Measurements from ENCODE around the gene SUN1. TPM values are rescaled to one million over a fixed set of nuclear protein-coding genes. Genes with fewer than 3 reads are reported as not detected.

The SUN1 gene
- total RNA-seq, 1 experiment from 2014 or later: 181 TPM

DNA sequence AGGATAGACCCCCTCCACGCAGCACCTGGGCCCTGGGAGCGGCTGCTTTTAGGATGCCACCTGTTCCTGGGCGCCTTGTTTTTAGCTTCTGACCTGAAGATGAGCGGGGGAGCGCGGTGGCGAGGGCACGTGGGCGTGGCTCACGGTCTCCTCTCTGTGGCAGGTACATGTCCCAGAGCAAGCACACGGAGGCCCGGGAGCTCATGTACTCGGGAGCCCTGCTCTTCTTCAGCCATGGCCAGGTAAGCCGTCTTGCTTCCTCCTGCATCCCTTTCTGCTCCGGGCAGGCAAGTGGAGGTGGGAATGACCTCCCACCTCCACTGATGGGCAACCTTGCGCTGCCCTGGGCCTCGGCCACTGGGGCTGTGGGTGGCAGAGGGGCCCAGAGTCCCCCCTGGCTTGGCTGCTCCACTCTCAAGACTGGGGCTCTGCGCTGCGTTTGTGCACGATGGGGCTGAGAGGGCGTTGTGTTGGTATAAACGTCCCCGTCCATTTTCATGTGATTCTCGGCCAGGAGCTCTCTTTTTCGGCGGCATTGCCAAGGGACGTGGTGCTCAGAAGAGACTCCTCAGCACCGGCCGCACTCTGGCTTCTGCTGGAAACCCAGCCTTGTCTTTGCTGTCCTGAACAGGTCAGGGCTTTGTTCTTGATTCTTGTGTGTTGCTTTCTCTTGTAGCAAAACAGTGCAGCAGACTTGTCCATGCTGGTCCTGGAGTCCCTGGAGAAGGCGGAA lies 53.8 kb downstream of the SUN1 start:
- Histone ChIP-seq H3K79me2 (ENCODE audit: insufficient read depth, low read length) (peaks cover 85% of the 10 kb centered on the region), H3K9me3 (ENCODE audit: control insufficient read depth in 1 of 2, insufficient read depth in 1 of 2, low read depth in 1 of 2, low read length in 2 of 2) (no peaks in the 10 kb centered on the region), H3K9ac (ENCODE audit: low read length) (no peak overlapping the region), H3K4me3 (replicated peaks in 1 of 2; ENCODE audit: low read depth in 1 of 2, low read length in 2 of 2) (no peak overlapping the region), H3K4me1 (ENCODE audit: control insufficient read depth in 1 of 2, insufficient read depth in 2 of 2, low read length in 2 of 2) (no peaks in the 10 kb centered on the region), H3K36me3 (ENCODE audit: control insufficient read depth in 1 of 2, insufficient read depth in 2 of 2, low read length in 2 of 2) (peaks cover 3 to 10% of the 10 kb centered on the region in 2 experiments; a peak in 2 of 4 replicates), H3K27me3 (ENCODE audit: insufficient read depth, low read length) (no peaks in the 10 kb centered on the region), H3K9me2 (ENCODE audit: insufficient read depth) (no peaks in the 10 kb centered on the region), H3K4me2 (ENCODE audit: low read length) (no peak overlapping the region), H4K20me1 (ENCODE audit: insufficient read depth) (no peaks in the 10 kb centered on the region), H2AFZ (ENCODE audit: low read depth, low read length, poor library complexity, severe bottlenecking) (no peak overlapping the region), H3K27ac (ENCODE audit: low read depth, low read length) (no peak overlapping the region)
- intact Hi-C loops (cut with micrococcal nuclease): no loop called here
- ATAC-seq (no peak), DNase-seq (ENCODE audit: low read depth, low spot score) (no peak)
- POLR2A ChIA-PET: no interaction called here
- RAD21 ChIA-PET (ENCODE audit: low non-redundant PET in 1 of 2, low total read pairs in 2 of 2, uncharacterized antibody in 2 of 2, unreplicated experiment in 2 of 2): no interaction called here
- TF ChIP-seq CEBPB (IDR thresholded peaks at IDR 0.05; ENCODE audit: low read depth) (no peak), POLR2A (IDR thresholded peaks at IDR 0.05; ENCODE audit: borderline replicate concordance, extremely low read depth, insufficient read depth, insufficient read length) (no peak), FOSL1 (IDR thresholded peaks at IDR 0.05; ENCODE audit: low read depth) (no peak), MAX (IDR thresholded peaks at IDR 0.05) (no peak), CBX3 (IDR thresholded peaks at IDR 0.05; ENCODE audit: low read depth) (no peak), JUND (IDR thresholded peaks at IDR 0.05) (no peak), CTCF (IDR thresholded peaks at IDR 0.05 in 2 of 3, conservative IDR thresholded peaks at IDR 0.05 in 1 of 3; ENCODE audit: borderline replicate concordance in 1 of 3, insufficient read depth in 1 of 3, low read depth in 2 of 3, low read length in 2 of 3) (no peak), TCF7L2 (IDR thresholded peaks at IDR 0.05; ENCODE audit: borderline replicate concordance, extremely low read depth, insufficient read depth, insufficient read length) (no peak), SP1 (IDR thresholded peaks at IDR 0.05; ENCODE audit: low read depth) (no peak), ZNF274 (IDR thresholded peaks at IDR 0.05; ENCODE audit: low read depth, low read length) (no peak), ELF1 (IDR thresholded peaks at IDR 0.05; ENCODE audit: borderline replicate concordance, low read depth) (no peak), POLR2AphosphoS5 (IDR thresholded peaks at IDR 0.05; ENCODE audit: low read depth, low read length) (no peak), EZH2phosphoT487 (IDR thresholded peaks at IDR 0.05; ENCODE audit: borderline replicate concordance) (no peak), EZH2 (IDR thresholded peaks at IDR 0.05) (no peak), EGR1 (IDR thresholded peaks at IDR 0.05; ENCODE audit: low read depth) (no peak), SRF (IDR thresholded peaks at IDR 0.05; ENCODE audit: low read depth) (no peak), RAD21 (IDR thresholded peaks at IDR 0.05; ENCODE audit: low read depth) (no peak)
- TF ChIP-seq, protein P1, sequence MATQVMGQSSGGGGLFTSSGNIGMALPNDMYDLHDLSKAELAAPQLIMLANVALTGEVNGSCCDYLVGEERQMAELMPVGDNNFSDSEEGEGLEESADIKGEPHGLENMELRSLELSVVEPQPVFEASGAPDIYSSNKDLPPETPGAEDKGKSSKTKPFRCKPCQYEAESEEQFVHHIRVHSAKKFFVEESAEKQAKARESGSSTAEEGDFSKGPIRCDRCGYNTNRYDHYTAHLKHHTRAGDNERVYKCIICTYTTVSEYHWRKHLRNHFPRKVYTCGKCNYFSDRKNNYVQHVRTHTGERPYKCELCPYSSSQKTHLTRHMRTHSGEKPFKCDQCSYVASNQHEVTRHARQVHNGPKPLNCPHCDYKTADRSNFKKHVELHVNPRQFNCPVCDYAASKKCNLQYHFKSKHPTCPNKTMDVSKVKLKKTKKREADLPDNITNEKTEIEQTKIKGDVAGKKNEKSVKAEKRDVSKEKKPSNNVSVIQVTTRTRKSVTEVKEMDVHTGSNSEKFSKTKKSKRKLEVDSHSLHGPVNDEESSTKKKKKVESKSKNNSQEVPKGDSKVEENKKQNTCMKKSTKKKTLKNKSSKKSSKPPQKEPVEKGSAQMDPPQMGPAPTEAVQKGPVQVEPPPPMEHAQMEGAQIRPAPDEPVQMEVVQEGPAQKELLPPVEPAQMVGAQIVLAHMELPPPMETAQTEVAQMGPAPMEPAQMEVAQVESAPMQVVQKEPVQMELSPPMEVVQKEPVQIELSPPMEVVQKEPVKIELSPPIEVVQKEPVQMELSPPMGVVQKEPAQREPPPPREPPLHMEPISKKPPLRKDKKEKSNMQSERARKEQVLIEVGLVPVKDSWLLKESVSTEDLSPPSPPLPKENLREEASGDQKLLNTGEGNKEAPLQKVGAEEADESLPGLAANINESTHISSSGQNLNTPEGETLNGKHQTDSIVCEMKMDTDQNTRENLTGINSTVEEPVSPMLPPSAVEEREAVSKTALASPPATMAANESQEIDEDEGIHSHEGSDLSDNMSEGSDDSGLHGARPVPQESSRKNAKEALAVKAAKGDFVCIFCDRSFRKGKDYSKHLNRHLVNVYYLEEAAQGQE (IDR thresholded peaks at IDR 0.05; ENCODE audit: low read depth): no peak
- no TSS peak for BruUV-seq (replicated peaks)
- CTCF ChIA-PET: no interaction called here
